ENCODE data around the gene UNC13A.
"Not testable (repeated sequence)": the region's sequence is repeated elsewhere in the genome, so short reads cannot be mapped to it uniquely, and the experiment has no call there.

Gene UNC13A

GRCh38 chr19:17599780-17600179 is 88.4 kb downstream of the UNC13A start:
- no peak for DNase-seq

GRCh38 chr19:17598953-17599352 is 89.2 kb downstream of the UNC13A start:
- no peak for DNase-seq

GRCh38 chr19:17598063-17598462 is 90.1 kb downstream of the UNC13A start:
- DNase-seq: not testable (repeated sequence)

GRCh38 chr19:17594296-17594695 is 93.9 kb downstream of the UNC13A start:
- DNase-seq: not testable (repeated sequence)

- DNase-seq: no peak
These were observed 97.3 kb downstream of the UNC13A start for GRCh38 chr19:17590866-17591265.

- DNase-seq: not testable (repeated sequence)
These were observed 102.8 kb downstream of the UNC13A start for GRCh38 chr19:17585395-17585794.

- DNase-seq: no peak
These were observed 104.0 kb downstream of the UNC13A start for GRCh38 chr19:17584132-17584531.

GRCh38 chr19:17582613-17583012 is 105.5 kb downstream of the UNC13A start:
- DNase-seq: no peak

- DNase-seq: no peak
These were observed 106.8 kb downstream of the UNC13A start for GRCh38 chr19:17581211-17581874.

- DNase-seq: no peak
These were observed 107.5 kb downstream of the UNC13A start for GRCh38 chr19:17580470-17581144.

GRCh38 chr19:17579661-17580244 is 108.4 kb downstream of the UNC13A start:
- peak; percentile 10 to 25 for DNase-seq

- no peak for DNase-seq
These were observed 110.6 kb downstream of the UNC13A start for GRCh38 chr19:17577457-17578097.

- DNase-seq: peak; percentile 37 to 41
These were observed 111.2 kb downstream of the UNC13A start for GRCh38 chr19:17576758-17577456.

GRCh38 chr19:17575871-17576757 is 112.0 kb downstream of the UNC13A start:
- DNase-seq: no peak

- no peak for DNase-seq
These were observed 115.5 kb downstream of the UNC13A start for GRCh38 chr19:17572638-17573037.

GRCh38 chr19:17570791-17571190 is 117.4 kb downstream of the UNC13A start:
- DNase-seq: no peak

GRCh38 chr19:17570291-17570690 is 117.9 kb downstream of the UNC13A start:
- DNase-seq: not testable (repeated sequence)

- DNase-seq: no peak
These were observed 120.2 kb downstream of the UNC13A start for GRCh38 chr19:17567940-17568339.

- no peak for DNase-seq
These were observed 122.5 kb downstream of the UNC13A start for GRCh38 chr19:17565611-17566010.

GRCh38 chr19:17564781-17565180 is 123.4 kb downstream of the UNC13A start:
- no peak for DNase-seq

- DNase-seq: no peak
These were observed 125.6 kb downstream of the UNC13A start for GRCh38 chr19:17562561-17562960.

GRCh38 chr19:17562097-17562496 is 126.1 kb downstream of the UNC13A start:
- DNase-seq: no peak

Measured in Kasumi-1 (cell line).